Cardiac muscle cell (in vitro differentiated cells and primary cell): Measurements from ENCODE around the gene COQ3. TPM values are rescaled to one million over a fixed set of nuclear protein-coding genes. Genes with fewer than 3 reads are reported as not detected.

Experiments used
- DNase-seq, 2 donors: peaks; one replicate each; pipeline versions ENCODE4 v3.0.0 to v3.0.0-alpha.2; 2010 to 2017; ENCODE audit warnings: low read depth in 1 of 2, low spot score in 1 of 2
- H3K27ac ChIP-seq: fragments of 200-600 bp; sonication (generic); 2 replicates; pipeline ENCODE4 v1.5.1; 2016
- H3K27me3 ChIP-seq: fragments of 200-600 bp; sonication (generic); 2 replicates; pipeline ENCODE4 v1.6.0; 2016; ENCODE audit warnings: control low read depth
- H3K36me3 ChIP-seq: fragments of 200-600 bp; sonication (generic); 2 replicates; pipeline ENCODE4 v1.5.1; 2016; ENCODE audit warnings: control low read depth
- H3K4me1 ChIP-seq: fragments of 200-600 bp; sonication (generic); 2 replicates; pipeline ENCODE4 v1.8.1; 2017; ENCODE audit warnings: low read depth, mild to moderate bottlenecking, mixed run types
- H3K4me3 ChIP-seq: fragments of 200-600 bp; sonication (generic); 2 replicates; pipeline ENCODE4 v1.5.1; 2016; ENCODE audit warnings: mild to moderate bottlenecking
- H3K9me3 ChIP-seq: fragments of 200-600 bp; sonication (generic); 2 replicates; pipeline ENCODE4 v1.5.1; 2017; ENCODE audit warnings: low read depth, mild to moderate bottlenecking, control low read depth
- polyA plus RNA-seq: library from polyadenylated mRNA; unstranded; fragments of >200 nt; fragmentation: Nextera tagmentation; extraction: Ambion mirVana; gene quantifications from 2 replicates; pipeline ENCODE4 v1.2.1, GENCODE V29; 2016
- total RNA-seq: library from RNA; depleted of rRNA; stranded (reverse); fragments of >200 nt; gene quantifications from 2 replicates; pipeline ENCODE4 v1.2.3, GENCODE V29; 2016
- TF ChIP-seq, protein P1 (sequence below): IDR thresholded peaks from 2 replicates; pipeline ENCODE4 v1.5.1; 2012; ENCODE audit warnings: low read depth, mild to moderate bottlenecking, low read length

COQ3 gene
- total and polyA plus RNA-seq, 2 experiments from 2014 or later, result 5.1 to 15.4 TPM

DNA sequence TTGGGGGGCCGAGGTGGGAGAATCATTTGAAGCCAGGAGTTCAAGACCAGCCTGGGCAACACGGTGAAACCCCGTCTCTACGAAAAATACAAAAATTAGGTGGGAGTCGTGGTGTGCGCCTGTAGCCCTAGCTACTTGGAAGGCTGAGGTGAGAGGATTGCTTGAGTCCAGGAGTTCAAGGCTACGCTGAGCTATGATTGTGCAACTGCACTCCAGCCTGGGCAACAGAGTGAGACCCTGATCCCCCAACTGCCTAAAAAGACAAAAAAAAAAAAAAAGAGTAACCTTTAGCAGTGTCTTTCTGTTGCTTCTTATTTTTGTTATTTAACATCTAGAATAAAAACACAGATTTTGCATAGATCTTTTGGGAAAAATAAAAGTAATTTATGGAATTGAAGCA, 13.1 kb upstream of the COQ3 start:
- H3K36me3 ChIP-seq, result peaks cover 84% of the 10 kb centered on the region
- no peaks in the 10 kb centered on the region for H3K27me3 ChIP-seq
- TF ChIP-seq, protein P1, sequence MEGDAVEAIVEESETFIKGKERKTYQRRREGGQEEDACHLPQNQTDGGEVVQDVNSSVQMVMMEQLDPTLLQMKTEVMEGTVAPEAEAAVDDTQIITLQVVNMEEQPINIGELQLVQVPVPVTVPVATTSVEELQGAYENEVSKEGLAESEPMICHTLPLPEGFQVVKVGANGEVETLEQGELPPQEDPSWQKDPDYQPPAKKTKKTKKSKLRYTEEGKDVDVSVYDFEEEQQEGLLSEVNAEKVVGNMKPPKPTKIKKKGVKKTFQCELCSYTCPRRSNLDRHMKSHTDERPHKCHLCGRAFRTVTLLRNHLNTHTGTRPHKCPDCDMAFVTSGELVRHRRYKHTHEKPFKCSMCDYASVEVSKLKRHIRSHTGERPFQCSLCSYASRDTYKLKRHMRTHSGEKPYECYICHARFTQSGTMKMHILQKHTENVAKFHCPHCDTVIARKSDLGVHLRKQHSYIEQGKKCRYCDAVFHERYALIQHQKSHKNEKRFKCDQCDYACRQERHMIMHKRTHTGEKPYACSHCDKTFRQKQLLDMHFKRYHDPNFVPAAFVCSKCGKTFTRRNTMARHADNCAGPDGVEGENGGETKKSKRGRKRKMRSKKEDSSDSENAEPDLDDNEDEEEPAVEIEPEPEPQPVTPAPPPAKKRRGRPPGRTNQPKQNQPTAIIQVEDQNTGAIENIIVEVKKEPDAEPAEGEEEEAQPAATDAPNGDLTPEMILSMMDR, result no peak

DNA sequence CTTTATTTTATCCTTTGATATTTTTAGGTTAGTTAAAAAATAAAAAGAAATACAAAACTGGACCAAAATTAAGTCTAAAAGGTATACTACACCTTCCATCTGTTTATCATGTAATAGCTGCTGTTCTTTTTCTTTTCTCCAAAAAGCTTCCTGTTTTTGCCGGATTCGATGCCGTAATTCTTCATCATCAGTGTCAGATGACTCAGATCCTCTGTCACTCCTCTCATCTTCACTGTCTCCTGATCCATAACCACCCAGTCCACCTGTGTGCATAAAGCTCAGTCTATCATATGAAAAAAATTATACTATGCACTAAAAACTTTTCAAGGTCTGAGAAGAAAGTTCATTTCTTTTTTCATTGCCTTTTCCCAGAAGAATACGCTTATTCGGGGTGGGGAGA, 8.5 kb upstream of the COQ3 start:
- TF ChIP-seq, protein P1, result no peak
- H3K27me3 ChIP-seq, result no peaks in the 10 kb centered on the region
- H3K4me3 ChIP-seq, result no peak overlapping the region
- H3K27ac ChIP-seq, result no peak overlapping the region
- DNase-seq, result no peak
- H3K36me3 ChIP-seq, result peaks cover 96% of the 10 kb centered on the region
- no peaks in the 10 kb centered on the region for H3K4me1 ChIP-seq
- H3K9me3 ChIP-seq, result no peaks in the 10 kb centered on the region

More for the DNA sequence above, 13.1 kb upstream of the COQ3 start:
- no peaks in the 10 kb centered on the region for H3K4me1 ChIP-seq
- no peak overlapping the region for H3K27ac ChIP-seq
- H3K4me3 ChIP-seq, result no peak overlapping the region
- H3K9me3 ChIP-seq, result no peaks in the 10 kb centered on the region
- no peak for DNase-seq

DNA sequence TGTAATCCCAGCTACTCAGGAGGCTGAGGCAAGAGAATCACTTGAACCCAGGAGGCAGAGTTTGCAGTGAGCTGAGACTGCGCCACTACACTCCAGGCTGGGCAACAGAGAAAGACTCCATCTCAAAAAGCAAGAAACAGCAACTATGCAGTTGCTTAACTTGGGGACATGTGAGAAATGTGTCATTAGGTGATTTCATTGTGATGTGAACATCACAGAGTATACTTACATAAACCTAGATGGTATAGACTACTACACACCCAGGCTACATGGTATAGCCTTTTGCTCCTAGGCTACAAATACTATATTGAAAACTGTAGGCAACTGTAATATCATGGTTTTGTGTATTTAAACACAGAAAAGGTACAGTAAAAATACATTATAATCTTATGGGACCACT, 3.3 kb upstream of the COQ3 start:
- H3K9me3 ChIP-seq, result no peaks in the 10 kb centered on the region
- TF ChIP-seq, protein P1, result no peak
- no peak overlapping the region for H3K4me3 ChIP-seq
- H3K4me1 ChIP-seq, result peaks cover 7% of the 10 kb centered on the region
- H3K36me3 ChIP-seq, result peaks cover 49% of the 10 kb centered on the region
- no peak overlapping the region for H3K27ac ChIP-seq
- no peaks in the 10 kb centered on the region for H3K27me3 ChIP-seq
- DNase-seq, result no peak

- Histone ChIP-seq H3K9me3 (no peaks in the 10 kb centered on the region), H3K4me1 (peaks cover 7% of the 10 kb centered on the region), H3K36me3 (peaks cover 12% of the 10 kb centered on the region), H3K27ac (peak overlapping the region; percentile 74), H3K27me3 (no peaks in the 10 kb centered on the region), H3K4me3 (peak overlapping the region; percentile 46)
- no peak for DNase-seq
- TF ChIP-seq, protein P1, result no peak
Measured at GRCh38 chr6:99393366-99393697, 663 bp downstream of the COQ3 start.

GRCh38 chr6:99390896-99391295, 3.1 kb downstream of the COQ3 start:
- Histone ChIP-seq H3K27me3 (no peaks in the 10 kb centered on the region), H3K27ac (no peak overlapping the region), H3K9me3 (no peaks in the 10 kb centered on the region), H3K4me3 (no peak overlapping the region), H3K4me1 (peaks cover 7% of the 10 kb centered on the region), H3K36me3 (no peaks in the 10 kb centered on the region)
- no peak for DNase-seq
- TF ChIP-seq, protein P1, result no peak

GRCh38 chr6:99384507-99384906, 9.5 kb downstream of the COQ3 start:
- H3K9me3 ChIP-seq, result no peaks in the 10 kb centered on the region
- no peak for DNase-seq
- H3K36me3 ChIP-seq, result no peaks in the 10 kb centered on the region
- H3K4me1 ChIP-seq, result no peaks in the 10 kb centered on the region
- H3K4me3 ChIP-seq, result no peak overlapping the region
- TF ChIP-seq, protein P1, result no peak
- no peaks in the 10 kb centered on the region for H3K27me3 ChIP-seq
- no peak overlapping the region for H3K27ac ChIP-seq
